ENCODE measurements around the gene PLEKHM1. TPM values are rescaled to one million over a fixed set of nuclear protein-coding genes. Genes with fewer than 3 reads are reported as not detected.
A peak's percentile ranks its signal among the peaks of the same experiment; 100 is the strongest.

Gene PLEKHM1
- total and polyA plus RNA-seq, 11 donors = 11.1 to 48.0 (median 30.4) TPM

- intact Hi-C loops (cut with DNase I) = loop anchor here in 1 of 10 donors (5.0 kb wide), 1 partner anchor 56 kb away; no protein-coding TSS in a partner anchor
These were observed 58.8 kb downstream of the PLEKHM1 start for GRCh38 chr17:45431531-45432404.

GRCh38 chr17:45430738-45431530 lies 59.6 kb downstream of the PLEKHM1 start:
- Histone ChIP-seq H3K27me3 (peaks cover 10 to 38% (median 23%) of the 10 kb centered on the region in 9 donors), H3K9me3 (no peaks in the 10 kb centered on the region), H3K36me3 (peaks cover 0 to 10% (median 2%) of the 10 kb centered on the region in 9 donors), H3K27ac (peak overlapping the region in 9 of 12 donors; percentile 39 to 91 (median 88)), H3K4me3 (peak overlapping the region; percentile 45 to 83 (median 67)), H3K4me1 (peaks cover 0 to 61% (median 33%) of the 10 kb centered on the region in 12 donors)
- intact Hi-C loops (cut with DNase I) = loop anchor here in 1 of 10 donors (5.0 kb wide), 1 partner anchor 56 kb away; no protein-coding TSS in a partner anchor
- WGBS, 4 donors = 20 to 39% (median 24%) methylated on average over 32 to 47 of the region's 47 CpGs
- DNase-seq (no peak), ATAC-seq (no peak)
- no peak for TF ChIP-seq CTCF (IDR thresholded peaks at IDR 0.05)

More at GRCh38 chr17:45431531-45432404, 58.8 kb downstream of the PLEKHM1 start:
- Histone ChIP-seq H3K9me3 (no peaks in the 10 kb centered on the region), H3K36me3 (peaks cover 0 to 18% (median 10%) of the 10 kb centered on the region in 9 donors), H3K4me3 (peak overlapping the region; percentile 45 to 83 (median 67)), H3K4me1 (peaks cover 0 to 58% (median 32%) of the 10 kb centered on the region in 12 donors), H3K27ac (peak overlapping the region; percentile 60 to 92 (median 87)), H3K27me3 (peaks cover 10 to 38% (median 23%) of the 10 kb centered on the region in 9 donors)
- DNase-seq = peak; percentile 59 to 88 (median 70)
- no peak for TF ChIP-seq CTCF (IDR thresholded peaks at IDR 0.05)
- no peak for TF ChIP-seq POLR2A (IDR thresholded peaks at IDR 0.05)
- WGBS, 4 donors = 0 to 1% (median 0%) methylated on average over 22 to 64 of the region's 64 CpGs
- peak; percentile 34 to 48 (median 46) for ATAC-seq

- WGBS, 4 donors = 40 to 63% (median 44%) methylated on average over 39 to 68 of the region's 68 CpGs
- peaks cover 0 to 68% (median 38%) of the 10 kb centered on the region in 12 donors for H3K4me1 ChIP-seq
- peaks cover 10 to 38% (median 23%) of the 10 kb centered on the region in 9 donors for H3K27me3 ChIP-seq
- peak overlapping the region in 1 of 12 donors; percentile 85 for H3K27ac ChIP-seq
- TF ChIP-seq CTCF (IDR thresholded peaks at IDR 0.05) (no peak), POLR2A (IDR thresholded peaks at IDR 0.05) (no peak)
- no peaks in the 10 kb centered on the region for H3K9me3 ChIP-seq
- peaks cover 0 to 3% (median 0%) of the 10 kb centered on the region in 9 donors for H3K36me3 ChIP-seq
- peak overlapping the region in 8 of 12 donors; percentile 61 to 83 (median 72) for H3K4me3 ChIP-seq
- ATAC-seq (no peak), DNase-seq (no peak)
- intact Hi-C loops (cut with DNase I) = loop anchor here in 1 of 10 donors (5.0 kb wide), 1 partner anchor 57 kb away; no protein-coding TSS in a partner anchor
These were observed 60.3 kb downstream of the PLEKHM1 start for GRCh38 chr17:45430006-45430737.

Data from heart left ventricle (tissue), 16 donors.